ENCODE data around the gene GATAD2A. TPM values are rescaled to one million over a fixed set of nuclear protein-coding genes. Genes with fewer than 3 reads are reported as not detected.
A peak's percentile ranks its signal among the peaks of the same experiment; 100 is the strongest.

Gene GATAD2A
- total and polyA plus RNA-seq, 2 of the 8 experiments (the other 6 are each of a cell fraction or from before 2014, with no cell fraction given): 38.4 to 205 TPM

DNA sequence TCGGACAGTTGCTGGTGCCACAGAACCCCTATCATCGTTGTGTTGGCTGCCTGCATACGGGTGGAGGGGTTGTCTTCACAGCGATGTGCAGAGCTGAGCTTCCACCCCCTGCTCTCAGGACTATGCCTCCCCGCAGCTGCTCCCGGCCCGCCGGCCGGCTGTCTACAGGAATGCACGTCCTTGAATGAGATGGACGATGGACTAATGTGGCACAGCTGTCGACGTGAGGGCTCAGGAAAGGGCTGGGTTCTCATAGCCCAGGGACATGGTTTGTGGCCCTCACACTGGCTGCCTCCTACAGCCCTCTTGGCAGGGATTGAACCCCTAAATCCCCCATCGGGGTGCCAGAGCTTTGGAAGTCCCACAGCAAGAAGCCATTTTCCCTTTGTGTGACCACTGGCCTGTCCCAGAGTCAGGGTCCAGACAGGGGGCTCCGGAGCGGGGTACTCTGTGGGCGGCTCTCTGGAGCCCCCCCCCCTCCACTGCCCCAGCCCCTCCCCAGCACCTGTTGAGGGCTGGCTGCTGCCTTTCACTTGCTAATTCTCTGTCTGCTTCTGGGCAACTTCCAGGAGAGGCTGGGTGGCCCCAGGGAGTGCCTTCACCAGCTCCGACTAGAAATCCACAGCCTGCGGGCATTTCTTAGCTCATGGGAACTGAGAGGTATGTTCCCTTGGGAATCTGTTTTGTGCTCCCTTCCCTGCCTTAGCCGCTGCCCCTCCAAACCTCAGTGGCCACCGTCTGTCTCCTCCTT is 69.7 kb downstream of the GATAD2A start:
- Histone ChIP-seq H3K79me2 (ENCODE audit: control insufficient read depth in 1 of 2, insufficient read depth in 2 of 2, low read length in 2 of 2) (peaks cover 0 to 91% of the 10 kb centered on the region in 2 experiments; a peak in 2 of 4 replicates), H2BK15ac (ENCODE audit: low read length) (no peak overlapping the region; the same call in 1 of the 2 replicates), H3K27ac (ENCODE audit: low read depth, low read length) (no peak overlapping the region), H3K27me3 (replicated peaks in 1 of 4; ENCODE audit: control insufficient read depth in 3 of 4, extremely low read depth in 1 of 4, insufficient read depth in 3 of 4, low read length in 3 of 4) (no peaks in the 10 kb centered on the region), H3K14ac (ENCODE audit: insufficient read length) (no peak overlapping the region), H3K36me3 (ENCODE audit: control insufficient read depth in 2 of 4, insufficient read depth in 4 of 4, low read length in 3 of 4) (no peaks in the 10 kb centered on the region; a peak in 2 of 8 replicates), H3K9me3 (ENCODE audit: insufficient read depth in 2 of 2, low read depth in 1 of 2, low read length in 1 of 2) (no peaks in the 10 kb centered on the region), H3K4ac (replicated peaks; ENCODE audit: insufficient read length, low read depth, low read length) (peak overlapping the region; percentile 44), H2BK20ac (ENCODE audit: low read length) (0 out of 2 replicates have a peak overlapping the region, but pooled peaks have one; percentile 65), H4K20me1 (replicated peaks in 1 of 2; ENCODE audit: control insufficient read depth in 1 of 2, insufficient read depth in 2 of 2, low read length in 2 of 2) (peaks cover 30 to 44% of the 10 kb centered on the region in 2 experiments), H3K9ac (replicated peaks in 1 of 4; ENCODE audit: extremely low read depth in 1 of 4, low read depth in 3 of 4, low read length in 3 of 4) (peak overlapping the region in 1 of 4 experiments; percentile 9; a peak in 1 of 7 replicates), H3K23me2 (ENCODE audit: low read depth, low read length) (no peaks in the 10 kb centered on the region; the same call in 1 of the 2 replicates), H2AFZ (ENCODE audit: low read length) (no peak overlapping the region), H2BK5ac (ENCODE audit: low read depth, low read length) (peak overlapping the region; percentile 87), H3K4me3 (ENCODE audit: extremely low read depth in 1 of 4, insufficient read depth in 2 of 4, low read depth in 3 of 4, low read length in 4 of 4) (peak overlapping the region in 2 of 4 experiments; percentile 12 to 42; a peak in 3 of 8 replicates), H2BK120ac (replicated peaks; ENCODE audit: low read depth, low read length) (no peak overlapping the region), H2AK5ac (ENCODE audit: low read depth, low read length) (0 out of 2 replicates have a peak overlapping the region, but pooled peaks have one; percentile 60), H2BK12ac (ENCODE audit: low read depth, low read length) (no peak overlapping the region), H4K5ac (ENCODE audit: insufficient read length, low read depth, low read length) (peak overlapping the region; percentile 31), H3K79me1 (ENCODE audit: low read depth, low read length) (peaks cover 30% of the 10 kb centered on the region), H3K4me1 (replicated peaks in 1 of 4; ENCODE audit: control insufficient read depth in 3 of 4, insufficient read depth in 4 of 4, low read length in 3 of 4) (peaks cover 12 to 17% (median 17%) of the 10 kb centered on the region in 4 experiments), H3K56ac (replicated peaks; ENCODE audit: insufficient read length, low read depth, low read length) (no peak overlapping the region), H4K91ac (replicated peaks; ENCODE audit: insufficient read length, low read length) (peak overlapping the region; percentile 17), H3K4me2 (ENCODE audit: insufficient read depth in 1 of 2, low read depth in 2 of 2, low read length in 2 of 2) (peak overlapping the region; percentile 51 to 60), H3K23ac (ENCODE audit: insufficient read length) (no peak overlapping the region), H3K18ac (ENCODE audit: extremely low read depth, low read length) (peak overlapping the region; percentile 72), H4K8ac (ENCODE audit: extremely low read depth, insufficient read depth, low read length) (peak overlapping the region; percentile 60)
- POLR2A ChIA-PET (ENCODE audit: partially characterized antibody): interaction anchor here (0.6 to 2.3 kb wide), 18 partner anchors 10 to 154 kb away, joined by 3 to 16 read pairs (median 4); partner anchors contain the start of gene GATAD2A
- 52% methylated on average over 20 of the region's 21 CpGs; no CpG with 5 or more reads in 1 of the 2 experiments for WGBS, 2 experiments (ENCODE audit: extremely low coverage in 1 of 2, insufficient coverage in 1 of 2, insufficient read length in 1 of 2, insufficient replicate concordance in 2 of 2, low coverage in 1 of 2, low lambda C conversion rate in 2 of 2, missing lambda C conversion rate in 1 of 2)
- peak in 1 of 2 experiments; percentile 68 for DNase-seq (ENCODE audit: low read depth in 1 of 2, low spot score in 2 of 2)
- TF ChIP-seq SP4 (IDR thresholded peaks at IDR 0.05; ENCODE audit: low read length) (no peak), YY1 (IDR thresholded peaks at IDR 0.05; ENCODE audit: low read depth, low read length) (0 out of 2 replicates have a peak, but pooled peaks have one; percentile 9)
- CTCF ChIA-PET (ENCODE audit: partially characterized antibody): interaction anchor here (0.6 to 3.2 kb wide), 26 partner anchors 11 to 112 kb away, joined by 3 to 48 read pairs (median 5); partner anchors contain the start of gene GATAD2A
- FAIRE-seq: no peak

Measured in H1 (cell line).